ENCODE data around the gene USP37.

The USP37 gene

DNA sequence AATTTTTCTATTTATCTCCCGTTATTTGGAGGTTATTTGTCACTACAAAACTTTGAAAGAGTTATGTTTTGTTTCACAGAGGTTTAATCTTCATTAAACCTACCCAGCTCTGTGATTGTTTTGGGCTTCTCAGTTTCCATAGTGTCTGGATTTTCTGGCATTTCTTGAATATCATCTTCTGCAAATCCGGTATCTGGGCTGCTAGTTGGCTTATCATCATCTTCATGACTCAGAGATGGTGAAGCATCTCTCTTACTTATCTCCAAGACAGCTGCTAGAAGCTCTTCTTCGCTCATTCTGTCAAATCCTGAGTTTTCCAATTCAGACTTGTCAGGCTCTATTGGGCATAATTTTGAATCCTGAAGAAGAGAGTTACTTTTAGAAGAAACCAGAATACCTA, 93.6 kb downstream of the USP37 start:
- DNase-seq: no peak

DNA sequence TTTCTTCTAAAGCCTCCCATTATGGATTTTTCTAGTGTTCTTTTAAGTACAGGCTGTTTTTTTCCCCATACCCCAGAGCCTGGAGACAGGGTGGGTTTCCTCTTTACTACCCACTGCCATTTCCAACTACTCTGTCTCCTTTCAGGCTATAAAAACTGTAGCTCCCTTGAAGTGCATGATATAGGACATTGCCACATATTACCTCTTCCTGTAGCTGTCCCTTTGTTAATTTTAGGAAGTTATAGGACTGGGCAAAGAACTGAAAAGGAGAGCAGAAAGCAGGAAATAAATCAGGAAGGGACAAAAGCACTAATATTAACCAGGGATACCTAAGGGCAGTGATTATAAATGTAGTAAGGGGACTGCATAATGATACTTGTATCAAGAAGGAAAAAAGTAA, 95.2 kb downstream of the USP37 start:
- no peak for DNase-seq

DNA sequence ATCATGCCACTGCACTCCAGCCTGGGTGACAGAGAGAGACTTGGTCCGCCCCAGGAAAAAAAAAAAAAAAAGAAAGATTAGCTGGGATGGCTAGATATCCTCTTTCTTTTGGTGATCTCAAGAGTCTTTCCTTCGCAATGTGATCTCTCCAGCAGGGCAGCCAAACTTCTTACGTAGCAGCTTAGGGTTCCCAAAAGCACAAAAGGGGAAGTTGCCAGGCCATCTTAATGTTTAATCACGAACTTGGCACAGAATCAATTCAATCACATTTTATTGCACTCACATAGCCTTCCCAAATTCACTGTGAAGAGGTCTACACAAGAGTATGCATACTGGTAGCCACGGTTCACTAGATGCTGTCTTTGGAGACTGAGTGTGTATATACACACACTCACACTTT, 96.2 kb downstream of the USP37 start:
- DNase-seq: no peak

DNA sequence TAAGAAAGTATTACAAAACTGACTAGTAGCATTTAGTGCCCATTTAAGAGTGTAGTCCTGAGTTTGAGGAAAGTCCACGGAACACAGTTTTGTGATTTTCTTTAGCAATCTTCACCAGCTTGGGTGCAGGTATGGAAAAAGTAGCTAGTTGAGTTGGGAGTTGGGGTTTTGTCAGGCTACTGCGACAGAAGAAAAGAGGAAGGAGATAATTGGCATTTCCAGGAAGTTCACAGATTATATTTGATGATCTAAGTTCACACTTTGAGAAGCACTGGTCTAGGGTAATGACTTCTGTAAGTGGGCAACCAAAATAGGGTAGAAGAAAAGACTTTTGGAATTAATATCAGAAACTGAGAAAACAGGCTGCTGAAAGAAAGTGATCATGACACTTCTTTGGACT, 97.1 kb downstream of the USP37 start:
- DNase-seq: no peak

DNA sequence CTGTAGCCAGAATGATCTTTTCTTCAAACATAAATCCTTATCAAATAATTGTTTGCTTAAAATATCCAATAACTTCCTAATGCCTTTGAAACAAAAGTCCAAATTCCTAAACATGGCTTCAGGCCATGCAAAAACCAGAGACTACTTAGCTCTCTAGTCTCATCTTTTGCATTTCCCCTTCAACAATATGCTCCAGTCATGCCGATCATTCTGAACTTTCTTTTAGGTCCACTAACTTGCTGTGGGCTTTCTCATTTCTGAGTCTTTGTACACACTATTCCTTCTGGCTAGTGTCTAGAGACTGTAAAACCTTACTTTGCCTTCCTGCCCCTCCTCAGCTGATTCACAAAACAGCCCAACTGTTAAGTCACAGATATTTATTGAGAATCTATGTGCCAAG, 97.7 kb downstream of the USP37 start:
- DNase-seq: no peak

DNA sequence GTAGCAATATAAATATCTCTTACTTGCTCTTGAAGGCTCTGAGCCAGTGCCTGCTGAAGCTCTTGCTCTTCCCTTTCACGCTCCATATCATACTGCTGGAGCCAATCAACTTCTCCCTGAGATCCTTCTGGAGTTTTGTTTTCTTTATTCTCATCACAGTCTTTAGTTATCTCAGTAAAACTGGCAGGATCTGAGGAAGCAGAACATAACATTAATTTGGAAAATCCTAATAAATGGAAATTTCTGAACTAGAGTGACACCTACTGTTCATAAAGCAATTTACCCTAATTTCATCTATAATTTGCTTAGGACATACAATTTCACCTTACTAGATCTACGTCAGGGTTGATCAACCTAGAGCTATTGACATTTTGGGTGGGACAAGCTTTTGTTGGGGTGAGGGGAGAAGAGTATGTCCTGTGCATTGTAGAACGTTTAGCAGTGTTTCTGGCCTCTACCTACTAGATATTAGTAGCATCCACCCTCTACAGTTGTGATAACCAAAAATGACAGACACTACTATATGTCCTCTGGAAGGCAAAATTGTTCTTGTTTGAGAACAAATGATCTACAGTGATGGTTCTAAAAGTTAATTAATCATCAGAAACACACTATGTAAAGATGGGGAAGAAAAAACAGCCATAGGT, 102.0 kb downstream of the USP37 start:
- no peak for DNase-seq

DNA sequence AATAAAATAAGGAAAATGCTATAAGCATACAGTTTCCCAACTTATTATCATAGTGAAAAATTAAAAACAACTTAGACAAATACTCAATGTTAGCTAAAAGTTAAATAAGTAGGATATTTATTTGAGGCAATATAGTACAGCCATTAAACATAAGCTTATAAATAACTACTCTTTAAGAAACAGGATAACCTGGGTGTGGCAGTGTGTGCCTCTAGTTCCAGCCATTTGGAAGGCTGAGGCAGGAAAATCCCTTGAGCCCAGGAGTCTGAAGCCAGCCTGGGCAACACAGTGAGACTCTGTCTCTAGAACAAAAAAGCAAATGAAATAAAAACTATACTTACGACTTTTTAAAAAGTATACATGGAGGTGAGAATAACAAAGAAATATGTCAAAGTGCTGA, 109.6 kb downstream of the USP37 start:
- DNase-seq: no peak

DNA sequence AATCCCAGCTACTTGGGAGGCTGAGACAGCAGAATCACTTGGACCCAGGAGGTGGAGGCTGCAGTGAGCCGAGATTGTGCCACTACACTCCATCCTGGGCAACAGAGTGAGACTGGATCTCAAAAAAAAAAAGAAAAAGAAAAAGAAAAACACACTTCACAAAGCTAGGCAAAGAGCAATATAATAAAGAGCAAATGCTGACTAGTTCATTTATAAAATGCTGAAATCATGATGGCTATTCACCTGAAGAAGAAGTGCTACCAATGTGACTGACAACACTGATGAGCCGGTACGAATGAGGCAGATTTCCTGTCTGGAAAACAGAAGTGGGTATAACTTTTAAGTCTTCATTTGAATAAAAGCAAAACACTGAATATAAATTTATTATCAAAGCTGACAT, 111.3 kb downstream of the USP37 start:
- DNase-seq: no peak

DNA sequence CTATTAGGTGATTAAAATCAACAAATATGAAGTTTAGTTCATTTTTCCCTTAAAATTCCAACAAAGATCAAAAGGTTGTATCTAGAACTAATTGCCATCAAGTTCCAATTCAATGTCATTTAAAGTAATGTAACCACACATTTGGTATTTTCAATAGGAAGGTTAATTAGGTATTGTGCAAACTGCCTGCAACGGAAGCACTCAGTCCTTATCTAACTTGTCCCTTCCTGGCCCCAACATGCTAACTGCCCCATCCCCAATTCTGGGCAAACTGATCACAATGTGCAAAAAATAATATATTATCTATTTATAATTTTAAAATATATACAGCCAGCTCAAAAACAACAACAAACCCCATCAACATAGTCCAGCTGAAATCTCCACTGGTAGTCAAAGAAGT, 116.1 kb downstream of the USP37 start:
- DNase-seq: no peak

DNA sequence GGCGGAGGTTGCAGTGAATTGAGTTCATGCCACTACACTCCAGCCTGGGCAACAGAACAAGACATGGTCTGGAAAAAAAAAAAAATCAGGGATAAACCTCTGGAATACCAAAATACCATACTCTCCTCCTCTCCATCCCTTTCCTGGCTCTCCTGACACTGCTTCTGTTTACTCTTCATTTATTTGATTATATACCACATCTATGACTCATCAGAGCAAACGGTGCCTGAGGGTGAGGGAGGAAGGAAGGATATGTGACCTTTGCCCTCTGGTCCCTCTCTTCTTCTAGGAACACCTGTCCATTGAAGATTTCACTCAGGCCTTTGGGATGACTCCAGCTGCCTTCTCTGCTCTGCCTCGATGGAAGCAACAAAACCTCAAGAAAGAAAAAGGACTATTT, 119.2 kb downstream of the USP37 start:
- DNase-seq: no peak

DNA sequence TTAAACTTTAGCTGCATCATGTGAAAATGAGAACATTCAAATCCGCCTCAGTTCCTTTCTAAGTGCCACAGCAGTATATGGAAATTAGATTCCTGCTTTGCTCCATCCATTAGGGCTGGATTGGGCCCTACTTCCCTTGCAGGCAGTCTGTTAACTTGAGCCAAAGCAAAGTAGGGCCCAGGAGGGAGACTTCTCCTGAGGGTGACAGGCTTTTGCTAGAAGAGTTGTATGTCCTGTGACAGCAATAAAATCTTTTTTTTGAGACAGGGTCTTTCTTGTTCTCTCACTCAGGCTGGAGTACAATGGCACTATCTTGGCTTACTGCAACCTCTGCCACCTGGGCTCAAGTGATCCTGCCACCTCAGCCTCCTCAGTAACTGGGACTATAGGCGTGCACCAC, 121.1 kb downstream of the USP37 start:
- DNase-seq: no peak

DNA sequence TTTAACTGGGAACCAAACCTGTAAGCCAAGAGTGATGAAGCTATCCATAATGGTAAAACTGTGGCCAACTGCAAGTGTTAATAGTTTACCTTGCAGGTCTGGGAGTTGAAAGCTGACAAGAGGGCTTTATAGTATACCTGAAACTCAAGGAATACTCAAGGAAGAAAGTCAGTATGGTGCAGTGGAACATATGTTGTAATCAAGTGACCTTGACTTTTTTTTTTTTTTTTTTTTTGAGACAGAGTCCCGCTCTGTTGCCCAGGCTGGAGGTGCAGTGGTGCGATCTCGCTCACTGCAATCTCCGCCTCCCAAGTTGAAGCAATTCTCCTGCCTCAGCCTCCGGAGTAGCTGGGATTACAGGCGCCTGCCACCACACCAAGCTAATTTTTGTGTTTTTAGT, 121.6 kb downstream of the USP37 start:
- no peak for DNase-seq

DNA sequence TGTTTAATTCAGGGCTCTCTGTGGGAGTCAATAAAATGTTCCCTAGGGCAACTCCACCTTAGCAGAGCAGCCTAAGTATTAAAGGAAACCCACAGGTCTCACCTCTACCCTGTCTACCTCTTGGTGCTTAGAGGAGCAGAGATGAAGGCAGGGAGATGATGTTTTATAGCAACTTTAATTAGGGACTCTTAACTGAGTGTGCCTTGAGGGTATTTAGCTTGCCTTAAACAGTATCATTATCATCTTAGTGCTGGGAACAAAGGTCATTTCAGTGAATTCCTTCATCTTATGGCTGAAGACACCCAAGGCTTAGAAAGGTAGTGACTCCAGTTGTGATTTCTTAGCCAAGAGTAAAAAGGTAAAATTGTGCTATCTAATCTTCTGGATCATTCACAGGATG, 122.5 kb downstream of the USP37 start:
- DNase-seq: no peak

DNA sequence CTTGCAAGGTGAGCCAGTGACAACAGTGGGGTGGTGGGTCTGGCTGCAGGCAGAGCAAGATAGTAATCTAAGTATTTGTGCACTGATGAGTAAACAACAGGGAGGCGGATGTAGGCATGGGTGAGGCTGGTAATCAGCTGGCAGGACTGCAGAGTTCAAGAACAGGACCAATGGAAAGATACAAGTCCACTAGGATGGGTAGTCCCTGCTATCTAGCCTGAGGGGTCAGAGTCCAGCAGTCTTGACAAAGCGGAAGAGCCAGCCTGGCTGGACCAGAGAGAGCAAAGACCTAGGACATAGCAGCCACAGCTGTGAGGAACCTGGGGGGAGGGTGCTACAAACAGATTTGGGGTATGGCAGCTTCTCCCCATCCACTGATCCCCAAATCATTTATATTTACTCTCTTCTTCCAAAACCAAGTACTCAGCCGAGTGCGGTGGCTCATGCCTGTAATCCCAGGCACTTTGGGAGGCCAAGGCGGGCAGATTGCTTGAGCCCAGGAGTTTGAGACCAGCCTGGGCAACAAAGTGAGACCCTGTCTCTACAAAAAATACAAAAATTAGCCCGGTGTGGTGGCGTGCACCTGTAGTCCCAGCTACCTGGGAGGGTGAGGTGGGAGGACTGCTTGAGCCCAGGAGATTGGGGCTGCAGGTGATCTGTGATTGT, 123.3 kb downstream of the USP37 start:
- DNase-seq: no peak

DNA sequence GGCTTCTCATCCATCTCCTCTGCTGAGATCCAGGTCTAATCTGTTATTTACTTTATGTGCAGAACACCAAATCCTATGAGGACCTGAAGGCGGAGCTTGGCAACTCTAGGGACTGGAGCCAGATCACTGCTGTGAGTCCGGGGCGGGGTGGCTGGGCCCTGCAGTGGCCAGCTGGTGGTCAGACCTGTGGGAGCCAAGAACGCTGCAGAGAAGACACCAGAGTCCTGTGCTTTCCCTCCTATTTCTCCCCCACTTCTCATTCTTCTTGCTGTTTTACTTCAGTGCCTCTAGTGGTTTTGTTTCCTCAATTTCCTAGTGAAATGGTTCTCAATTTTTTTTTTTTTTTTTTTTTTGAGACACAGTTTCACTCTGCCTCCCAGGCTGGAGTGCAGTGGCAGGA, 129.6 kb downstream of the USP37 start:
- DNase-seq: no peak

DNA sequence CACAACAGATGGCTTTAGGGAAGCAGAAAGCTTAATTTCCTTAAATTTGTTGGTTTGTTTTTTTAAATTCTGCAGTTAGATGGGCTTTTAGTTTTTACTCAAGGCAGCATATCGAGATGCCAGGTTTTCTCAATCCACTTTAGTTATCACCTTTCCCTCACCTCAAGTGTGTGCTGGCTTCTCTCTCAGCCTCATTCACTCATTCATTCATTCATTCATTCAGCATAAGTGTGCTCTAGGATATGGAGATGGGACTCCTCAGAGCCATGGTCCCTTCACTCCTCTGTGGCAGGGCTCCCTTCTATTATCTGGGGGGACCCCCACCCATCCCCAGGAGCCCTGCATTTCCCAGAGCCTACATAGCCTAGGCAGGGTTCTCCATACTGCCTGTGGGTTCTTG, 130.2 kb downstream of the USP37 start:
- DNase-seq: no peak

DNA sequence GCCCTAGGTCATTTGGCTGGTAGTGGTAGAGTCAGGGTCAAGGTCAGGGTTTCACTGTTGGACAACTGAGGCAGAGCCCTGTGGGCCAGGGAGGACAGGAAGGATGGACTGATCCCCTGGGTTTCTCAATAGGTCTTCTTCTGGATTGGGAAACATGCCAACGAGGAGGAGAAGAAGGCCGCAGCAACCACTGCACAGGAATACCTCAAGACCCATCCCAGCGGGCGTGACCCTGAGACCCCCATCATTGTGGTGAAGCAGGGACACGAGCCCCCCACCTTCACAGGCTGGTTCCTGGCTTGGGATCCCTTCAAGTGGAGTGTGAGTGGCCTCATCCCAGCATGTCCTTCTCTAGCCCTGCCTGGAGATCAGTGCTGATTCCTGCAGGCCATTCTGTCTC, 131.2 kb downstream of the USP37 start:
- no peak for DNase-seq

DNA sequence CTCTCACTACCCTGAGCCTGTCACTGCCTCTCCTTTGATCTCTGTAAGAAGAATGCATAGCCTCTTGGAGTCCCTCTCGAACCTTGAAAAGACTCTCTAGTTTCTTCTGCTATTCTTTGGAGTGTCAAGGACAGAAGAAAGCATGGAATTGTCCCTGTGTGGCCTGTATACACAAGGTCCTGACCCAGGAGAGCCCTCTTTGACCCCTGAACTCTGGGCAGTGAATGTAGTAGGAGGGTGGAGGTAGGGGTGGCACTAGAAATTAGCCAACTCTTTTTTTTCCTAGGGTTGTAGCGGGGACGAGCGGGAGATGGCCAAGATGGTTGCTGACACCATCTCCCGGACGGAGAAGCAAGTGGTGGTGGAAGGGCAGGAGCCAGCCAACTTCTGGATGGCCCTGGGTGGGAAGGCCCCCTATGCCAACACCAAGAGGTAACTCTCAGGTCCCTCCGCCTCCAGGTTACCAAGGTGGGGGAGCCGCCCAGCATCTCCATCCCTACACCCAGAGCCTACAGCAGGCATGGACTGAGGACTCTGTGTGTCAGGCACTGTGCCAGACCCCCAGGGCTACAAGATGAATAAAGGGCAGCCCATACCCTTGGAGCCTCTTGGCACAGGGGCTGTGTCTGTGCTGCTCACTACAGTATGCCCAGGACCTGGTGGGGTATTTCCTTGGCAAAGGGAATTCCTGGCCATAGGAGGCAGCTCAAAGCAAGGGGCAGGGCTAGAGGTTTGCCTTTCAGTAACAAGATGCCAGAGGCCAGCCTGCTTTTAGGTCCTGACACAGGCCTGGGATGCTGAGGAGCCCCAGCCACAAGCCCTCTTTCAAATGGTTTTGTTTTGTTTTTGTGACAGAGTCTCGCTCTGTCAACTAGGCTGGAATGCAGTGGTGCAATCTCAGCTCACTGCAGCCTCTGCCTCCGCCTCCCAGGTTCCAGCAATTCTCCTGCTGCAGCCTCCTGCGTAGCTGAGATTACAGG, 132.9 kb downstream of the USP37 start:
- DNase-seq: no peak

DNA sequence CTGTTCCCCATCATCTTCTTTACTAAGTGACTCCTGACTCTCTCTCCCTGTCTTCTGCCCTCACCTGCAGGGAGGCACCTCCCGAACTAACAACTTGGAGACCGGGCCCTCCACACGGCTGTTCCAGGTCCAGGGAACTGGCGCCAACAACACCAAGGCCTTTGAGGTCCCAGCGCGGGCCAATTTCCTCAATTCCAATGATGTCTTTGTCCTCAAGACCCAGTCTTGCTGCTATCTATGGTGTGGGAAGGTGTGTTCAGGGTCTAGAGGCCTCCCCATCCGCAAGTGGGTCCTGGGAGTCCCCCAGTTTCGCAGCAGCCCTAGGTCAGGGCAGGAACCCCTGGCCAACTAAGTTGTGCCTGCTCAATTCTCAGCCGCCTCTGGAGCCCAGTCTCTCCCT, 133.7 kb downstream of the USP37 start:
- DNase-seq: no peak

DNA sequence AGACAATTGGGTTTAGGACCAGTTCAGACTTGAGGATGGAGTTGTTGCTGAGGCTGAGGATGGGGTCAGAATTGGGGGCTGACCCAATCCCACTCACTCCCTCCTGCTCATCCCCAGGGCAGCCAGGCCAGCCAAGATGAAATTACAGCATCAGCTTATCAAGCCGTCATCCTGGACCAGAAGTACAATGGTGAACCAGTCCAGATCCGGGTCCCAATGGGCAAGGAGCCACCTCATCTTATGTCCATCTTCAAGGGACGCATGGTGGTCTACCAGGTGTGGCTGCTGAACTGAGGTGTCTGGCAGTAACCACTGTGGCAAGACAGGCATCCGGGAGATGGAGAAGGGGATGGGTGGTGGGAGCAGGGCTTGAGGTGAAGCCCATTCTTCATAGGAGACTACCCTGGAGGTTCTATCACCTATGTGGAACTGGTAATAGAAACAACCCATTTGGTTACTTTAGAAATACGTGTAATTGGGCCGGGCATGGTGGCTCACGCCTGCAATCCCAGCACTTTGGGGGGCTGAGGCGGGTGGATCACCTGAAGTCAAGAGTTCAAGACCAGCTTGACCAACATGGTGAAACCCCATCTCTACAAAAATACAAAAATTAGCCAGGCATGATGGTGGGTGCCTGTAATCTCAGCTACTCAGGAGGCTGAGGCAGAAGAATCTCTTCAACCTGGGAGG, 135.3 kb downstream of the USP37 start:
- DNase-seq: no peak

DNA sequence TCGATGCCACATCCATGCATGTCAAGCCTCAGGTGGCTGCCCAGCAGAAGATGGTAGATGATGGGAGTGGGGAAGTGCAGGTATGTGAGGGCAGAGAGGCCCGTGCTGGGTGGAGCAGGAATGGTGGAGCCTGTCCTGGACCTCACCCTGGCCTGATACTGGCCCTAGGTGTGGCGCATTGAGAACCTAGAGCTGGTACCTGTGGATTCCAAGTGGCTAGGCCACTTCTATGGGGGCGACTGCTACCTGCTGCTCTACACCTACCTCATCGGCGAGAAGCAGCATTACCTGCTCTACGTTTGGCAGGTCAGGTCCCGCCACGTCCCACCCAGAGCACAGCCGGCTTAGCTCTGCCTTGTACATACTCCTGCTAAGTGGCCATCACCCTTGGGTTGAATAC, 136.3 kb downstream of the USP37 start:
- DNase-seq: no peak

DNA sequence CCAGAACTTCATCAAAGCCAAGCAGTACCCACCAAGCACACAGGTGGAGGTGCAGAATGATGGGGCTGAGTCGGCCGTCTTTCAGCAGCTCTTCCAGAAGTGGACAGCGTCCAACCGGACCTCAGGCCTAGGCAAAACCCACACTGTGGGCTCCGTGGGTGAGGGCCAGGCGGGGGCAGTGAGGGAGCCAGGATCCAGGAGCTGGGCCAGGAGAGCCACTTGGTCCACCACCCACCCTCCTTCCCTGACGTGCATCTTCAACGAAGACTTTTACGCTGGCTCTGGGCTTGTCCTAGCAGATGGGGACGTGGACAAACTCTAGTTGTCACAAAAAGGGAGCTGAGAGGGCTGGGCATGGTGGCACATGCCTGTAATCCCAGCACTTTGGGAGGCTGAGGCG, 137.4 kb downstream of the USP37 start:
- DNase-seq: no peak

DNA sequence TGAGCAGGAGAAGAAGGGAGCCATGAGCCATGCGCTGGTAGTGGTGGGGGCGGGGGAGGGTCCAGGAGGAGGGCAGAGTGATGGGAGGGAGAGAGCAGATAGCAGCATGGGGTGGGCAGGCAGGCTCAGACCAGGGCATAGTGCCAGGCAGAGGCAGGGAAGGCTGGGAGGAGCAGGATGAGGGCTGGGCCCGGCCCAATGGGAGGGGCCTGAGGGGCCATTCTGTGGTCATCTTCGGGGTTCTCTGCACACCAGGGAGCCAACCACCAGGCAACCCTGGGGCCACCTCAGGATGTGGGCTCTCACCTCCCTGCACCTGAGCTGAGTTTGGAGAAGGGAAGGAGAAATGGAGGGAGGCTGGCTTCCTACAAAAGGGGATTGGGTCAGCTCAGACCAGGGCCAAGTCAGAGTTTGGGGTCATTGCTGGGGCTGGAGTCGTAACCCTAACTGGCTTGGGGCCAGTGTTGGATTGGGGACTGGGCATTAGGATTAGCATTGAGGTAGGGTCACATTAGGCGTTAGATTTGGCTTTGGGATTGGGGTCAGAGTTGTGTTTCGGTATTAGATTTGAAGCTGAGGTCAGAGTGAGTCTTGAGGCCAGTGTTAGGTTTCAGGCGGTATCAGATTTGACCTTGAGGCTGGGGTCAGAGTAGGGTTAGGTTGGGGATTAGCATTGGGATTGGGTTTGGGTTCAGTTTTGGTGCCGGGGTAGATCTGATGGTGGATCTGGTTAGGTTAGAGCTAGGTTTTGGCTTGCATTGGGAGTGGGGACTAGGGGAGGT, 138.0 kb downstream of the USP37 start:
- no peak for DNase-seq
